Uterine smooth muscle cell (primary cell): ENCODE data around the gene FOXO3. TPM values are rescaled to one million over a fixed set of nuclear protein-coding genes. Genes with fewer than 3 reads are reported as not detected.

Experiments
- total RNA-seq: library from RNA; depleted of rRNA; stranded (reverse); fragments of >200 nt; gene quantifications from 2 replicates; pipeline ENCODE4 v1.2.3, GENCODE V29; 2014

FOXO3 gene
- 34.6 and 41.4 TPM in 2 replicates for total RNA-seq

DNA sequence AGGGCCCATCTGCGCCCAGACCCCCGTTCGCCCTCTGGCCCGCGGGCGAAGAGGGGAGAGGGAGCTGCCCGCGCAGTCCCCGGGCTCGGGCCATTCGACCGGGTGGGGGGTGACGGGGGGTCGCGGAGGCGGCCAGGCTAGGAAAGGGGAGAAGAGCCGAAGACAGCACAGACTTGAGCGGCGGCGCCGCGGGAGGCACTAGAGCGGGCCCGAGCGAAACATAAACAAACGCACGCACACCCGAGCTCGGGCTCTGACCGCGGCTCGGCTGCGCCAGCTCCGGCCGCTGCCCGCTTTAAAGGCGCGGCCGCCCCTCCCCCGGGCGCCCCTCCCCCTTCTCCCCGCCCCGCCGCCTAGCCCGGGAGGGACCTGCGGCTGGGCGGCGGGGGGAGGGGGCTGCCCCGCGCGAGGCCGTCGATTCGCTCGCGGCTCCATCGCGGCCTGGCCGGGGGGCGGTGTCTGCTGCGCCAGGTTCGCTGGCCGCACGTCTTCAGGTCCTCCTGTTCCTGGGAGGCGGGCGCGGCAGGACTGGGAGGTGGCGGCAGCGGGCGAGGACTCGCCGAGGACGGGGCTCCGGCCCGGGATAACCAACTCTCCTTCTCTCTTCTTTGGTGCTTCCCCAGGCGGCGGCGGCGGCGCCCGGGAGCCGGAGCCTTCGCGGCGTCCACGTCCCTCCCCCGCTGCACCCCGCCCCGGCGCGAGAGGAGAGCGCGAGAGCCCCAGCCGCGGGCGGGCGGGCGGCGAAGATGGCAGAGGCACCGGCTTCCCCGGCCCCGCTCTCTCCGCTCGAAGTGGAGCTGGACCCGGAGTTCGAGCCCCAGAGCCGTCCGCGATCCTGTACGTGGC lies at the start of gene FOXO3:
TSS of gene FOXO3 (plus strand) at position 455 of the 846 bp plus-strand sequence. CDS start at position 747, 292 bp downstream.

